ENCODE data around the gene ADRA2A.
A peak's percentile ranks its signal among the peaks of the same experiment; 100 is the strongest.

Gene ADRA2A

GRCh38 chr10:111035542-111035941, 41.3 kb upstream of the ADRA2A start:
- TF ChIP-seq, protein P1, sequence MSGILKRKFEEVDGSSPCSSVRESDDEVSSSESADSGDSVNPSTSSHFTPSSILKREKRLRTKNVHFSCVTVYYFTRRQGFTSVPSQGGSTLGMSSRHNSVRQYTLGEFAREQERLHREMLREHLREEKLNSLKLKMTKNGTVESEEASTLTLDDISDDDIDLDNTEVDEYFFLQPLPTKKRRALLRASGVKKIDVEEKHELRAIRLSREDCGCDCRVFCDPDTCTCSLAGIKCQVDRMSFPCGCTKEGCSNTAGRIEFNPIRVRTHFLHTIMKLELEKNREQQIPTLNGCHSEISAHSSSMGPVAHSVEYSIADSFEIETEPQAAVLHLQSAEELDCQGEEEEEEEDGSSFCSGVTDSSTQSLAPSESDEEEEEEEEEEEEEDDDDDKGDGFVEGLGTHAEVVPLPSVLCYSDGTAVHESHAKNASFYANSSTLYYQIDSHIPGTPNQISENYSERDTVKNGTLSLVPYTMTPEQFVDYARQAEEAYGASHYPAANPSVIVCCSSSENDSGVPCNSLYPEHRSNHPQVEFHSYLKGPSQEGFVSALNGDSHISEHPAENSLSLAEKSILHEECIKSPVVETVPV (CRISPR knock-in tag; IDR thresholded peaks at IDR 0.05): no peak
- TF ChIP-seq, protein P2, sequence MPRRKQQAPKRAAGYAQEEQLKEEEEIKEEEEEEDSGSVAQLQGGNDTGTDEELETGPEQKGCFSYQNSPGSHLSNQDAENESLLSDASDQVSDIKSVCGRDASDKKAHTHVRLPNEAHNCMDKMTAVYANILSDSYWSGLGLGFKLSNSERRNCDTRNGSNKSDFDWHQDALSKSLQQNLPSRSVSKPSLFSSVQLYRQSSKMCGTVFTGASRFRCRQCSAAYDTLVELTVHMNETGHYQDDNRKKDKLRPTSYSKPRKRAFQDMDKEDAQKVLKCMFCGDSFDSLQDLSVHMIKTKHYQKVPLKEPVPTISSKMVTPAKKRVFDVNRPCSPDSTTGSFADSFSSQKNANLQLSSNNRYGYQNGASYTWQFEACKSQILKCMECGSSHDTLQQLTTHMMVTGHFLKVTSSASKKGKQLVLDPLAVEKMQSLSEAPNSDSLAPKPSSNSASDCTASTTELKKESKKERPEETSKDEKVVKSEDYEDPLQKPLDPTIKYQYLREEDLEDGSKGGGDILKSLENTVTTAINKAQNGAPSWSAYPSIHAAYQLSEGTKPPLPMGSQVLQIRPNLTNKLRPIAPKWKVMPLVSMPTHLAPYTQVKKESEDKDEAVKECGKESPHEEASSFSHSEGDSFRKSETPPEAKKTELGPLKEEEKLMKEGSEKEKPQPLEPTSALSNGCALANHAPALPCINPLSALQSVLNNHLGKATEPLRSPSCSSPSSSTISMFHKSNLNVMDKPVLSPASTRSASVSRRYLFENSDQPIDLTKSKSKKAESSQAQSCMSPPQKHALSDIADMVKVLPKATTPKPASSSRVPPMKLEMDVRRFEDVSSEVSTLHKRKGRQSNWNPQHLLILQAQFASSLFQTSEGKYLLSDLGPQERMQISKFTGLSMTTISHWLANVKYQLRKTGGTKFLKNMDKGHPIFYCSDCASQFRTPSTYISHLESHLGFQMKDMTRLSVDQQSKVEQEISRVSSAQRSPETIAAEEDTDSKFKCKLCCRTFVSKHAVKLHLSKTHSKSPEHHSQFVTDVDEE (CRISPR knock-in tag; IDR thresholded peaks at IDR 0.05): no peak
- TF ChIP-seq BACH2 (CRISPR knock-in tag; IDR thresholded peaks at IDR 0.05; ENCODE audit: borderline replicate concordance) (no peak), ESRRG (CRISPR knock-in tag; IDR thresholded peaks at IDR 0.05) (no peak), ZNF70 (CRISPR knock-in tag; IDR thresholded peaks at IDR 0.05) (no peak), ZFP3 (CRISPR knock-in tag; IDR thresholded peaks at IDR 0.05) (no peak), PPARA (CRISPR knock-in tag; IDR thresholded peaks at IDR 0.05; ENCODE audit: borderline replicate concordance) (no peak), ZFP30 (CRISPR knock-in tag; IDR thresholded peaks at IDR 0.05) (no peak), GLIS3 (CRISPR knock-in tag; IDR thresholded peaks at IDR 0.05) (no peak), CREB5 (CRISPR knock-in tag; IDR thresholded peaks at IDR 0.05; ENCODE audit: low read depth) (no peak), OSR1 (CRISPR knock-in tag; IDR thresholded peaks at IDR 0.05) (no peak), ISL1 (CRISPR knock-in tag; IDR thresholded peaks at IDR 0.05) (no peak), TCF4 (CRISPR knock-in tag; IDR thresholded peaks at IDR 0.05; ENCODE audit: borderline replicate concordance) (no peak), ZC3H10 (CRISPR knock-in tag; IDR thresholded peaks at IDR 0.05) (no peak), ZNF8 (CRISPR knock-in tag; IDR thresholded peaks at IDR 0.05) (no peak), PATZ1 (CRISPR knock-in tag; IDR thresholded peaks at IDR 0.05; ENCODE audit: borderline replicate concordance) (no peak), CSDC2 (CRISPR knock-in tag; IDR thresholded peaks at IDR 0.05) (no peak), ZNF565 (CRISPR knock-in tag; conservative IDR thresholded peaks at IDR 0.05; ENCODE audit: low read depth) (no peak)
- ATAC-seq: no peak

DNA sequence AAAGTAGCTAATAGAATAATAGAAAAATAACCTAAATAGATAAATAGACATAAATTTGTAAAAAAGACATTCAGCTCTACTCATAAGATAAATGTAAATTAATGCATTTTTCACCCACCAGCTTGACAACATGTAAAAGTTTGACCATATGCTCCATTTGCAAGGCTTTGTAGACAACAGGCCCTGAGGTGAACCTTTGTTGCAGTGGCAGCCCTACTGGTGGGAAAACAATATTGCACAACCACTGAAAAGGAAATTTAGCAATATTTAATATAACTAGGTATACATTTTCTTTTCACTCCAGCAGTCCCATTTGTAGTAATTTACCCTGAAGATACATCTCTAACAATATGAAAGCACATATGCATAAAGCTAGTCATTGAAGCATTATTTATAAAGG, 39.0 kb upstream of the ADRA2A start:
- ATAC-seq: no peak
- TF ChIP-seq CREB5 (CRISPR knock-in tag; IDR thresholded peaks at IDR 0.05; ENCODE audit: low read depth) (no peak), ZFP3 (CRISPR knock-in tag; IDR thresholded peaks at IDR 0.05) (no peak), BACH2 (CRISPR knock-in tag; IDR thresholded peaks at IDR 0.05; ENCODE audit: borderline replicate concordance) (no peak), PPARA (CRISPR knock-in tag; IDR thresholded peaks at IDR 0.05; ENCODE audit: borderline replicate concordance) (no peak), POU6F1 (CRISPR knock-in tag; IDR thresholded peaks at IDR 0.05; ENCODE audit: borderline replicate concordance, low read depth) (no peak)

DNA sequence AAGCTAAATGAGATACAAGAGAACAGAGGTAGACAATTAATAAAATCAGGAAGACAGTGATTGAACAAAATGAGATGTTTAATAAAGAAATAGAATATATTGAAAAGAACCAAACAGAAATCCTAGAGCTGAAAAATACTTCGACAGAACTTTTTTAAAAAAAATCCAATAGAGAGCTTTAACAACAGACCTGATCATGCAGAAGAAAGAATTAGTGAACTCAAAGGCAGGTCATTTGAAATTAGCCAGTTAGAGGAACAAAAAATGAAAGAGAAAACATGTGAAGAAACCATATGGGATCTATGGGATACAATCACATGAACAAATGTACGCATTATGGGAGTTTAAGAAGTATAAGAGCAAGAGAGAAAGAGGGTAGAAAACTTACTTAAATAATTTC, 37.3 kb upstream of the ADRA2A start:
- ATAC-seq: no peak
- TF ChIP-seq ZFP30 (CRISPR knock-in tag; IDR thresholded peaks at IDR 0.05) (peak; percentile 85), TOX (CRISPR knock-in tag; IDR thresholded peaks at IDR 0.05; ENCODE audit: borderline replicate concordance) (no peak)
